ENCODE data around the gene OR2T34.
"Not testable (repeated sequence)": the region's sequence is repeated elsewhere in the genome, so short reads cannot be mapped to it uniquely, and the experiment has no call there.

The OR2T34 gene, protein sequence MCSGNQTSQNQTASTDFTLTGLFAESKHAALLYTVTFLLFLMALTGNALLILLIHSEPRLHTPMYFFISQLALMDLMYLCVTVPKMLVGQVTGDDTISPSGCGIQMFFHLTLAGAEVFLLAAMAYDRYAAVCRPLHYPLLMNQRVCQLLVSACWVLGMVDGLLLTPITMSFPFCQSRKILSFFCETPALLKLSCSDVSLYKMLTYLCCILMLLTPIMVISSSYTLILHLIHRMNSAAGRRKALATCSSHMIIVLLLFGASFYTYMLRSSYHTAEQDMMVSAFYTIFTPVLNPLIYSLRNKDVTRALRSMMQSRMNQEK

DNA sequence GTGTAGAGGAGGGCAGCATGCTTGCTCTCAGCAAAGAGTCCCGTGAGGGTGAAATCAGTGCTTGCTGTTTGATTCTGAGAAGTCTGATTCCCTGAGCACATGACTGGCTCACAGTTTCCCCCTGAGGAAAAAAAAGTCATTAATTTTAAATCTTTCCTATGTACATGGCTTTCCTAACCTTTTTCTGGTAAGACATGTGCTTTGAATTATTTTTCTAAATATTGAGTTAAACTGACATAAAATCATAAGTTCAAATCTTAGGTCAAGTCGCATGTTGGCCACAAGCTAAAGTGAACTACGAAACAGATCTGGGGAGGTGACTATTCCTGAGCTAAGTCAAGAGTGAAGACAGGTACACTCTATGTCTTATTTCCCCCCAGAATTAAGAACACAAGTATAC, at the start of gene OR2T34:
OR2T34 (minus strand) TSS at position 101 of the 400 bp plus-strand sequence; CDS start at position 101, 0 bp downstream.
- not testable (repeated sequence) for DNase-seq

DNA sequence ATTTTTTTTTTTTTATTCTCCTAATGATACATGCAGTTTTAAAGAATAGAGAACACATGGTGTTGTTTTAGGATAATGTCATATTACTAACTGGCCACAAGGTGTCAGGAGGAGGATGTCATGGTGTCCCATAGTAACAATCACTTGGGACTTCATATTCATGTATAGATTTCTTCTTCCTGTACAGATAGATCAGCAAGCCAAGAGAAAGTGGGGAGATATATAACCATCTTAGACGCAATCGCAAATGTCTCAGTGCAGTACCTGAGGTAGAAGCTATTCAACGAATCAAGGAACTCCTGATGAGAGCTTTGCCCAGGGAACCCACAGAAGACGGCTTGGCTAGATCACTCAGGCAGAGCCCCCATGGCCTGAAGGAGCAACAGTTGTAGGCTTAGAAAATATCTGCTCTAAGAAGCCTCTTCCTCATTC, 48.0 kb upstream of the OR2T34 start:
- DNase-seq = no peak

DNA sequence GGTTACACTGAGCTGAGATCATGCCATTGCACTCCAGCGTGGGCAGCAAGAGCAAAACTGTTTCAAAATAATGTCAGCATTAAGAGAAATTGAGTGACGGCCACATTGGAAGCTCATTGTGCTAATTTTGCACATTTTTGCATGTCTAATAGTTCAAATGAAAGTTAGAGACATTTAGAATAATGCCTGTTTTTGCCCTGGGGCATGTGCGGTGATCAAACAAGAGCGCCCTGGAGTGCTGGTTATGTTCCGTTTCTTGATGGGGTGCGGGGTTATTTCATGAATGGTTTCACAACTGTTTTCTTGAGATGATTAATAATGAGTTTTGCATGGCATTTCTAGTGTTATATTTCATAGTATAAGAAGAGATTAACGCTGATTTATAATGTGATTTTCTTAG, 47.2 kb upstream of the OR2T34 start:
- no peak for DNase-seq

DNA sequence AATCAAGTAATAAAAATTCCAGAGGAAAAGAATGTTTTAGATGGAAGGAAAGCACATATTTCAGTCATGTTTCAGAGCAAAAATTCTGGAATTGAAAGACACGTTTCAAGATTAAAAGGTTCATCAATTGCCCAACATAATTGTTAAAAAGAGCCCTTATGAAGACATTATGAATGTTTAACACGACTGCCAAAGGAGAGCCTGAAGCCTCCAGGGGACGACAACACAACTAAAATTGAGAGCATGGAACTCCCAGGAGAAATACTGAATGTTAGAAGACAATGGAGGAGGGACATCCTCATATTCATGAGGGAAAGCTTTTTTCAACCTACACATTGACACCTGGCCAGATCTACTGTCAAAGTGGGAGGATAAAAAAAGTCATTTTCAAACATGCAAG, 44.3 kb upstream of the OR2T34 start:
- peak; percentile 75 for DNase-seq

DNA sequence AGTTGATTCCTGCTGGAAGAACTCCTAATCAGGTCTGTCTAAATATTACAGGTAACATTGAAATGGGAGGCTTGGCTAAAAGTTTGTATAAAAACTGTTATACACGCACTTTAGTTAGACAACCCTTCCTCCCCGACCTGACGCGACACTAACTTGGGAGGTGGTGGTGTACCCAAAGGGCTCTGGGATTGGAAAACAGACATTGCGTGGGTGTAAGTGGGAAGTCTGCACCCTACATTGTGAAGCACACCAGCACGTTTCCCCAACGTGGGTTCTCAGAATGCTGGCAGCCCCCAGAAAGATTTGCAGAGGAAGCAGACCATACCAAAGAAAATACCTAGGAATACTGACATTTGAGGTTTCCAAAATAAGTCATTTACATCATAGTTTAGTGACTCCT, 43.6 kb upstream of the OR2T34 start:
- no peak for DNase-seq

DNA sequence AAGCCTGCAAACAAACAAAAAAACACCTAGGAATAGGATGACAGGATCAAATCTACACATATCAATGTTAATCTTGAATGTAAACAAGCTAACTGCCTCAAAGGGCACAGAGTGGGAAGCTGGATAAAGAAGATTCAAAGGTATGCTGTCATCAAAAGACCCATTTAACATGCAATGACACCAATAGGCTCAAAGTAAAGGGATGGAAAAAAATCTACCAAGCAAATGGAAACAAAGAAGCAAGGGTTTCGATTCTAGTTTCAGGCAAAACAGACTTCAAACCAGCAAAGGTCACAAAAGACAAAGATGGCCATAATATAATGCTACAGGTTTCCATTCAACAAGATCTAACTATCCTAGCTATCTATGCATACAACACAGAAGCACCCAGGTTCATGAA, 39.2 kb upstream of the OR2T34 start:
- DNase-seq = no peak

DNA sequence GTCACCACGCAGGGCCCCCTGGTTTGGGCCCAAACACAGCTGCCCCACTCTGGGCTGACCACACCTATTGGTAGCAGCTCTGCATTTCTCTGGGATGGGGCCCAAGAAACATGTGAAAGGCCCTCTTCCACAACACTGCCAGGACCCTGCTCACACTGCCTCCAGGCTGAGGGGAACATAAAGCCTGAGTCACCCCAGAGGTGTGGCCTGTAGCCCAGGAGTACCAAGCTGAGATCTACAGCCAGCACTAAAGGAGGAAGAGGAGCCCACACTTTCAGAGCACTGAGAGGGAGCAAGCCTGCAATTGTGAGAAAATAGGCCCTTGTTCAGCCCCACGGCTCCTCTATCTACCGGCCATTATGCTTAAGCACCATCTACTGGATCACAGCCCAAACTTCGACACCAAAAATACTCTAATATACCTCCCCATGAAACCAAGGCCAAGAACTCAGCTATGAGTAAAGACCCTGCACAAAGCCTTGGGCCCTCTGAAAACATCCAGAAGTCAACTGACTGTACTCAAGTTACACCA, 37.4 kb upstream of the OR2T34 start:
- peak; percentile 57 for DNase-seq

DNA sequence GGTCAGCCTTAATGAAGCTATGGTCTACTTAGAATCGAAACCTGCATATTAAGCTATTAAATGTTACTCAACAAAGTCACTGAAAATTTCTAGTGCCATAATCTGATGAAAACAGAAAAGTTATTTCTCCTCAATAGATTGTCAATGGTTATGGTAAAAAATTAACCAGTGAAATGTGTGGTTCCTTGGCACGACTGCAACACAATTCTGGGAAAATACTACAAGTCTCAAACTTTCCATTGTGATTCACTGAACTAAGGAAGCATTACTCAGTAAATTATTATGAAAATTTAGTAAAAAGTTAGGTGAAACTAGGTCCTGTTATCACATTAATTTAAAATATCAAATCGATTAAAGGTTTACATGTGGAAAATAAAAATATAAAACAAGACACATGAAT, 35.7 kb upstream of the OR2T34 start:
- no peak for DNase-seq

DNA sequence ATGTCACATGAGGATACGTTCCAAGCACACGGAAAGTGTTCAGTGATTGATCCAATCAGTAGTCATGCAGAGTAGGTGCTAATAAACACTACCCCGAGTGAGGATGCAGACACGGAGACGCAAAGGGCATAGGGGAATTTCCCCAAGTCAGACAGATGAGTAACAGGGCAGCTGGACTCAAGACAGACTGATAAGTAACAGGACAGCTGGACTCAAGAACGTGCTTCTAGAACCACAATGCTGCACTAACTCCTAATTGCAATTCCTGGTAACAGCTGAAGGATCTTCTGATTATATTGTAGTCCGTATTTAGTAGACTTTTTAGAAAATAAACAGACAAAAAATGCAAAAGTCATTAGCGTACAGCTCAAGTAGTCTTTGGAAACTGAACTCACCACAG, 24.8 kb upstream of the OR2T34 start:
- DNase-seq = no peak

DNA sequence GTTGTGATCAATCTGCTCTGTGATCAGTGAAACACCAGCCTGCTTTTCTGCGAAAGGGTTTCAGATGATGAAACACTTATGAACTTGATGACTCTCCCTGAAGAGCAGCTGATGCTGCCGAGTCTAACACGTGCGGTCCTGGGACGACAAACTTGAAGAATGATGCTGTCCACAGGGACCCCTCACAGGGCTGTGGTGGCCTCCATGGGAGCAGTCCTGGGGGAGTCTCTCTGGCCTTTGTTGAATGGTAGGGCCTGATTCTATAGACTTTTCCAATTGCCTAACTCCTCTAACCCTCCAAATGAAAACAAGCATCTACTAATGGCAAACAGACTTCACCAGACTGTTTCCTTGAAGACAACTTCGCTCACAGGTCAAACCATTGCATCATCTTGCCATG, 23.0 kb upstream of the OR2T34 start, which contains the start of gene OR2T10:
OR2T10 (minus strand) TSS at position 112 of the 400 bp plus-strand sequence. CDS start 3,932 bp downstream, outside the sequence.
- no peak for DNase-seq

DNA sequence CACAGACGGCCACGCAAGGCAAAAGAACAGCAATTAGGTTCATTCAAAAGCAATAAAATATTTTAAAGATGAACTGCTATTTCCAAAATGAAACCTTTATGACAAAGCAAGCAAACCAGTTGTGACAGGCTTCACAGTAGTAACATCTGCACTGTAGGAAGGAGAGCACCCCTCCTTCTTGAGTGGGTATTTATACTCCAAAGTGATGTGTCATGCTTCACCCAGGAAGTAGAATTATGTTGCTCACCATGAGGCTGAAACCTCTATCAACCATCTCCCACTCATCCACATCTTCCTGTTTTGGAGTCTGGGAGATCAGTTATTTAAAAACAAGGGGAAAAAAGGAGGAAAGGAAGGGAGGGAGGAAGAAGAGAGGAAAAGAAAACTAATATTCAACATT, 22.1 kb upstream of the OR2T34 start:
- DNase-seq = no peak

DNA sequence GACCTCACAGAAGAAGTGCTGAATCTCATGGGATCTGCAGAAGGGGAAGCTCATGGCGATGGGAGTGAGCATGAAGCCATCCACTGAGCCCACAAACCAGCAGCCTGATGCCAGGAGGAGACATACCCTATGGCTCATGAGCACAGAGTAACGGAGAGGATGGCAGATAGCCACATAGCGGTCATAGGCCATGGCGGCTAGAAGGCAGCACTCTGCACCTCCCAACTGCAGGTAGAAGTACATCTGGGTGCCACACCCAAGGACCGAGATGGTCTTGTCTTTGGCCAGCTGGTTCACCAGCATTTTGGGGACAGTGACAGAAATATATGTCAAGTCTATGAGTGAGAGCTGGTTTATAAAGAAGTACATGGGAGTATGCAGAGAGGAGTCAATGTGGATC, 18.7 kb upstream of the OR2T34 start:
- DNase-seq = no peak

DNA sequence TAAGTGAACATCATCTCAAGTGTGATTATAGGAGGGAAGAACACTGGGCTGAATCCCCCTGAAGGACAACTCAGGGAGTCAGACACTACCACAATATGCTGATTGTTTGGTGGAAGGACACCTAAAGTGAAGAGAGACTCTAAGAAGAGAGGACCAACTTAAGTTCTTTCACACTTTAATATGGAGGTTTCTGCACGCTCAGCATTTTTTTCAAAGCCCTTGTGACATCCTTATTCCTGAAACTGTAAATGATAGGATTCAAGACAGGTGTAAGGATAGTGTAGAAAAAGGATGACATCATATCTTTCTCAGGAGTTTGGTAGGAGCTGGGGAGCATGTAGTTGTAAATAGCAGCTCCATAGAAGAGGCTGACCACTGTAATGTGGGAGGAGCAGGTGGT, 18.1 kb upstream of the OR2T34 start:
- no peak for DNase-seq

DNA sequence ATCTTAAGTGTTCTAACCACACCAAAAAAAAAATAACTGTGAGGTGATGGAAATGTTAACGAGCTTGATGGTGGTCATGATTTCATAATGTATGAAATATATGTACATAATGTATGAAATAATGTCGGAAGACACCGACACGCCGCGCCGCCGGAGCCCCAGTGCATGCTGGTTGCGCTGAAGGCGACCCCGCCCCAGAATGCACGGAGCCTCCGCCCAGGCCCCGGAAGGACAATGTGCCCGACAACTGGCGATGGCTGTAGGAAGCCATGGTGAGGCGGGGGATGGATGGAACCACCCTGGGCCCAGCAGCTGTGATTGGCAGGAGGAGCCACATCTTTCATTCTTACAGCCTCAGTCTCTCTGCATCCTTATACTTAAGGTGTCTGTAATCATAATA, 15.5 kb upstream of the OR2T34 start:
- DNase-seq = no peak

DNA sequence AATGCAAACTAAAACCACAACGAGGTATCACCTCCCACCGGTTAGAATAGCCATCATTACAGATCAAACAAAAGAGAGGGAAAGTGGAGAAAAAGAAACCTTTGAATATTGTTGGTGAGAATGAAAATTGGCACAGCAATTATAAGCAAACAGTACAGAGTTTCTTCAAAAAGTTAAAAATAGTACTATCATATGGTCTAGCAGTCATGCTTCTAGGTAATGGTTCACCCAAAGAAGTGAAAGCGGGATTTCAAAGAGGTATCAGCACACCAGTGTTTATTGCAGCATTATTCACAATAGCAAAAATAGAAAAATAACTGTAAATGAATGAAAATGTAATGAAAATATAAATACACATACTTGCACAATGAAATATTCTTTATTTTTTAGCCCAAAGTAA, 14.8 kb upstream of the OR2T34 start:
- DNase-seq = no peak

DNA sequence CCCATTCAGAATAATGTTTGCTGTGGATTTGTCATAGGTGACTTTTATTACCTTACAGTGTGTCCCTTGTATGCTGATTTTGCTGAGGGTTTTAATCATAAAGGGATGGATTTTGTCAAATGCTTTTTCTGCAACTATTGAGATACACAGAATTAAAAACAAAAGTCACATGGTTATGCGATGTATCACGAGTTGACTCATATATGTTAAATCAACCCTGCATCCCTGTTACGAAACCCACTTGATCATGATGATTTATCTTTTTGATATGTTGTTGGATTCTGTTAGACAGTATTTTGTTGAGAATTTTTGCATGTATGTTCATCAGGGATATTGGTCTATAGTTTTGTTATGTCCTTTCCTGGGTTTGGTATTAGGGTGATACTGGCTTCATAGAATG, 10.7 kb upstream of the OR2T34 start:
- no peak for DNase-seq

DNA sequence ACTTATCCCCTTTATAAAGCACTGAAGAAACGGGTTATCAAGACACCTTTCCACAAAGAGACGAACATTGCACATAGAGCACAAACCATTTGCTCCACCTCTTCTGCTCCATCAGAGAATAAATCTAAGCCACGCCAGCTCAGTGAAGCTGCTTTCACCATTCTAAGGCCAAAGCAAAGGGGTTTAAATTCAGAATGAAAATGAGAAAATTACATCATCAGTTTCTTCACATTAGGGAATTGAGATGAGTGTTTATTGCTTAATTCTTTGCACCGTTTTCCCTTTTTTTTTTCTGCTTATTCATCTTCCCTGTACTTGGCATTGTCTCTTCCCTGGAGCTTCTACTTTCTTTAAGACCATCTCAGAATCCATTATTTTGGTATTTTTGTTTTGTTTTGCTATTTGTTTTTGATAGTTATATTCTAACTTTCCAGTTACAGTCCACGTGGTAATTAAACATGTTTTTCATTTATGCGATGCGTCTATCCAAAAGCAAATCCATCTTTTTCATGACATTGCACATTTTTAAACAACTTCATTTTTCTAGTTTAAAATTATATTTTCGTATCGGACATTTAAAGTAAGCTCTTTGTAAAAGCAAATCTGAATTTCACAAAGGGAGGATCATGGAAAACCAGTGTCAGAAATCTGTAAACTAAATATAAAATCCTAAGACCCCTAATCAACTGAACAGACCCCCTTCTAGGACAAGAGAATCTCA, 1.9 kb upstream of the OR2T34 start:
- no peak for DNase-seq

DNA sequence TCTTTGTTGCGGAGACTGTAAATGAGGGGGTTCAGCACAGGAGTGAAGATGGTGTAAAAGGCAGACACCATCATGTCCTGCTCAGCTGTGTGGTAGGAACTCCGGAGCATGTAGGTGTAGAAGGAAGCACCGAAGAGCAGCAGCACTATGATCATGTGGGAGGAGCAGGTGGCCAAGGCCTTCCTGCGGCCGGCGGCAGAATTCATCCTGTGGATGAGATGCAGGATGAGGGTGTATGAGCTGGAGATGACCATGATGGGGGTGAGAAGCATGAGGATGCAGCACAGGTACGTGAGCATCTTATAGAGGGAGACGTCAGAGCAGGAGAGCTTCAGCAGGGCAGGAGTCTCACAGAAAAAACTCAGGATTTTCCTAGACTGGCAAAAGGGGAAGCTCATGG, 701 bp downstream of the OR2T34 start:
- DNase-seq = not testable (repeated sequence)

DNA sequence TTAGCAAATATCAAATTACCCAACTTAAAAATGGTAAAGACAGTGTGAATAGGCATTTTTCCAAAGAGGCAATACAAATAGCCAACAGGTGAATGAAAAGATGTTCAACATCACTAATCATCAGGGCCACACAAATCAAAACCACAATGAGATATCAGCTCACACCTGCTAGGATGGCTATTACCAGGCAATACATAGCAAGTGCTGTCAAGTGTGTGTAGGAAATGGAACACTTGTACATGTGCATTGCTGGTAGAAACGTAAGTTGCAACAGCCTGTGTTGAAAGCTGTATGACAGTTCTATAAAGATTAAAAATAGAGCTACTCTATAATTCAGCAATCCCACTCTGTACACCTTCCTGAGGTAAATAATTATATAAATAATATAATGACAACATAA, 2.5 kb downstream of the OR2T34 start:
- DNase-seq = not testable (repeated sequence)

DNA sequence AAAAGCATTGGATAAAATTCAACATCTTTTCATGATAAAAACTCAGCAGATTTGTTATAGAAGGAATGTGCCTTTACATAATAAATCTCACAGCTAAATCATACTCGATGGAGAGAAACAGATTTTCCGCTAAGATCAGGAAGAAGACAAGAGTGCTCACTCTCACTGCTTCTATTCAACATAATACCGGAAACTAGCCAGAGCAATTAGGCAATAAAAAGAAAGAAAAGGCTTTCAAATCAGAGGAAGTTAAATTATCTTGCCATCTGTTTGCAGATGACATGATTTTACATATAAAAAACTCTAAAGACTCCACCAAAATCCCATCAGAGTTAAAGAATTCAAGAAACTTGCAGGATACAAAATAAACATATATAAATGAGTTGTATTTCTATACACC, 3.7 kb downstream of the OR2T34 start:
- DNase-seq = not testable (repeated sequence)

DNA sequence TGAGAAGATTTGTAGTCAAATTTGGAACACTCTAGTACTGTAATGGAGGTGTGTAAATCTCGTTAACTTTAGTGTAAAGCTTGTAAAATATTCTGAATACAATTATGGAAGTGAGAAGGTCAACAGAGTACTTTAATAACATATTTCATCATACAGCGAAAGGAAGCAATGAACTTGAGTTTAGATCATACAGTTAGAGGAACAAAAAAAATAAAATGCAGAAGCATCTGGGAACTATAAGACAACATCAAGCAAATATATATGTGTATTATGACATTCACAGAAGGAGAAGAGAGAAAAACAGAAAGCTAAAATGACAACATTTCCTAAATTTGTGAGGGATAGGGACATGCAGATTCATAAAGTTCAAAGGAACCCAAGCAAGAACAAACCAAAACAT, 5.5 kb downstream of the OR2T34 start:
- not testable (repeated sequence) for DNase-seq

DNA sequence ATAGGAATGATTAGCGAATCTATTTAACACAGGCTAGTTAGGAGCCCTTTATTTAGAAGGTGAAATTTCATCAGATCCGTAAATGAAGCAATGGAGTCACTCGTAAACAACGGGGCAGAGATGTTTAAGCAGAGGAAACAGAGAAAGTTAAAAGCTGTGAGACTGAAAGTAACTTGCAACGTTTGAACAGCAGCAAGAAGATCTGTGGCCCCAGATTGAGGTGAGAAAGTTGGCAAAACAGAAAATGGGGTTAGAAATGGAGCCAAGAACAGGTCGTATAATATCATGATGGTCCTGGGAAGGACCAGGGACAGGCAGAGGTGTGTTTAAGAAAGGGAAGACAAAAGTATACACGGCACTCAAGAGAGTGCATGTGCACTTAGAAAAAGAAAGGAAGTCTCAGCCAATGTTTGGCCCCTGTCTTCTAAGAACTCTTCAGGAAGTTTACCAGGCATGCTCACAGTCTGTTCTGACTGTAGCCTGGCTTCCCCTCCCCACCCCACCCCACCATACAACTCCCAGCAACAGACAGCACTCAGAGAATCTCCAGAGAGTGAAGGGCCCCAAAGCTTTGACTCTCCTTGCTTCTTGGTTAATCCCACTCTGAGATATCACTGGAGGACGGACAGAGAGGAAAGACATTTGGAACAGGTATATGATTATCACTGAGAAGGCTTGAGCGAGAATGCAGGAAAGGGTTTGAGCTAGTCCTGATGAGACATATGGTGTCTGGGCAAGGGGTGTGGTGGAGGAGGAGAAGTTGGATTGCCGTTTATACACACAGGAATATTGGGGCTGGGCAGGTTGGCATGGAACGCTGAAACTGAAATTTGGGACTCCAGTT, 8.8 kb downstream of the OR2T34 start:
- not testable (repeated sequence) for DNase-seq

DNA sequence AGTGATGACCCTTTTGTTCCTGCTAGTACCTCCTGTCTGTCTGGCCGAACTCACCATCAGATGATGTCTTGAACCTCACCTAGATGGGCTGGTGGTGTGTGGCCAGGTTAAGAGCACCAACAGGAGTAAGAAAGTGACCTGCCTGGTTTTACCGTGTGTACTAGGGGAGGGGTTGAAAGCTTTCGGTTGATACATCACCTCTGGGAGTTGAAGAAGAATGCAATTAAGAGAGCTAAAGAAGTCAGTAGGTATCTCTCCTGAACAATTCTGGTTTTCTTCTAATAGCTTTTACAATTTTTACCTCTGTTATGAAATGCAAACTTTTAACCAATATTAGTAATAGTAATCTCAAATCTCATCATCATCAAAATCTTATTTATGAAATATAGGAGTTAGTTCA, 11.9 kb downstream of the OR2T34 start, which contains the start of gene OR2T29:
OR2T29 (minus strand) TSS at position 101 of the 400 bp plus-strand sequence. CDS start 3,281 bp downstream, outside the sequence.
- DNase-seq = not testable (repeated sequence)
